GM12878 (cell line): ENCODE measurements around the gene RABEP2. TPM values are rescaled to one million over a fixed set of nuclear protein-coding genes. Genes with fewer than 3 reads are reported as not detected.

ENCODE experiments used
- ATAC-seq: fragments of 200-7000 bp; cut with Tn5 transposase; 3 replicates; pipeline ENCODE4 v1.9.1; 2020; ENCODE audit warnings: mild to moderate bottlenecking, moderate library complexity
- BruUV-seq: library from RNA; stranded (reverse); fragments of 400-500 nt; replicated peaks from 2 replicates; lab custom pipeline; 2021; lab: Mats Ljungman, UMichigan
- CTCF ChIA-PET: fragments of 300-600 bp; sonication (Branson Sonifier 250); formaldehyde crosslinking; extraction: SDS; loops from one replicate; lab custom pipeline; 2021; ENCODE audit warnings: inconsistent platforms; lab: Yijun Ruan, JAX
- POLR2A ChIA-PET: fragments of 350-600 bp; formaldehyde crosslinking; extraction: SDS; loops from one replicate; lab custom pipeline; 2021; ENCODE audit warnings: inconsistent platforms; lab: Charles Lee
- RAD21 ChIA-PET: fragments of 300-600 bp; sonication (Branson Sonifier 250); formaldehyde crosslinking; loops from one replicate; lab custom pipeline; 2023; ENCODE audit warnings: antibody characterized with exemption; ENCODE audit not compliant: unreplicated experiment; lab: Charles Lee
- SMC1A ChIA-PET: fragments of 300-600 bp; sonication (Branson Sonifier 250); formaldehyde crosslinking; loops from one replicate; lab custom pipeline; 2023; ENCODE audit not compliant: unreplicated experiment, uncharacterized antibody; lab: Charles Lee
- DNase-seq: peaks from one replicate; pipeline ENCODE4 v3.0.0-alpha.2; 2011; ENCODE audit warnings: low read depth, low spot score
- FAIRE-seq: peaks from 3 replicates; lab custom pipeline; 2011; peaks lifted over from hg19 to GRCh38; lab: Jason Lieb, UNC
- H2AFZ ChIP-seq: 2 replicates; pipeline ENCODE4 v1.6.0; 2011; ENCODE audit warnings: low read depth, low read length, control low read depth; ENCODE audit not compliant: control insufficient read depth
- H3K27ac ChIP-seq: 2 replicates; pipeline ENCODE4 v1.5.1; 2011; ENCODE audit warnings: control low read depth; ENCODE audit not compliant: control insufficient read depth, insufficient read depth
- H3K27me3 ChIP-seq, 2 experiments: replicated peaks in 1 of 2; 2 replicates each; pipeline versions ENCODE4 v1.6.0 to v1.6.1; 2011; ENCODE audit warnings: low read length in 1 of 2; ENCODE audit not compliant: control insufficient read depth in 2 of 2, insufficient read depth in 2 of 2
- H3K36me3 ChIP-seq, 2 experiments: 2 replicates each; pipeline ENCODE4 v1.5.1; 2011; ENCODE audit warnings: low read length in 1 of 2; ENCODE audit not compliant: control insufficient read depth in 2 of 2, insufficient read depth in 2 of 2
- H3K4me1 ChIP-seq: 2 replicates; pipeline ENCODE4 v1.6.1; 2011; ENCODE audit warnings: mild to moderate bottlenecking, low read length, moderate library complexity, mixed read lengths; ENCODE audit not compliant: control insufficient read depth, insufficient read depth
- H3K4me2 ChIP-seq: 2 replicates; pipeline ENCODE4 v1.6.0; 2011; ENCODE audit warnings: control low read depth; ENCODE audit not compliant: control insufficient read depth, insufficient read depth
- H3K4me3 ChIP-seq: fragments of 200-600 bp; sonication (generic); 2 replicates; pipeline ENCODE4 v1.5.1; 2016
- H3K79me2 ChIP-seq: 2 replicates; pipeline ENCODE4 v1.6.0; 2011; ENCODE audit warnings: low read length; ENCODE audit not compliant: control insufficient read depth, insufficient read depth
- H3K9ac ChIP-seq: 2 replicates; pipeline ENCODE4 v1.8.0; 2011; ENCODE audit warnings: low read length, control low read depth, mixed read lengths; ENCODE audit not compliant: control insufficient read depth, insufficient read depth
- H3K9me3 ChIP-seq: replicated peaks from 3 replicates; pipeline ENCODE4 v1.5.1; 2011; ENCODE audit warnings: mild to moderate bottlenecking, low read length; ENCODE audit not compliant: control insufficient read depth, insufficient read depth
- H4K20me1 ChIP-seq: 2 replicates; pipeline ENCODE4 v1.6.0; 2011; ENCODE audit not compliant: control insufficient read depth, insufficient read depth
- ASH2L ChIP-seq: fragments of 300-600, 200-600 bp; sonication (generic); IDR thresholded peaks from 2 replicates; pipeline ENCODE4 v1.6.1; 2017; ENCODE audit warnings: low read depth, mild to moderate bottlenecking, borderline replicate concordance
- BRCA1 ChIP-seq: IDR thresholded peaks from 2 replicates; pipeline ENCODE4 v1.6.1; 2011; ENCODE audit warnings: low read depth, low read length, improper control_type of control experiment
- CEBPB ChIP-seq, 2 experiments: fragments of 150-350 bp in 1 of 2; IDR thresholded peaks; 2 replicates each; pipeline ENCODE4 v1.6.1; 2012 to 2014; ENCODE audit warnings: low read depth in 2 of 2, low read length in 2 of 2, borderline replicate concordance in 1 of 2, inconsistent platforms in 1 of 2
- CREM ChIP-seq: IDR thresholded peaks from 2 replicates; pipeline ENCODE4 v1.6.1; 2014; ENCODE audit warnings: antibody characterized with exemption, low read depth
- E4F1 ChIP-seq: fragments of 450-650 bp; IDR thresholded peaks from 2 replicates; pipeline ENCODE4 v1.6.1; 2018; ENCODE audit warnings: borderline replicate concordance, mild to moderate bottlenecking; ENCODE audit not compliant: partially characterized antibody
- MYB ChIP-seq: fragments of 150-350 bp; IDR thresholded peaks from 2 replicates; pipeline ENCODE4 v1.6.1; 2014; ENCODE audit warnings: mild to moderate bottlenecking, low read depth, low read length, borderline replicate concordance
- POU2F2 ChIP-seq: IDR thresholded peaks from 3 replicates; pipeline ENCODE4 v1.6.1; 2011; ENCODE audit warnings: low read depth, mild to moderate bottlenecking, low read length, borderline replicate concordance
- SKIL ChIP-seq: fragments of 450-650 bp; IDR thresholded peaks from 2 replicates; pipeline ENCODE4 v1.6.1; 2017; ENCODE audit warnings: mild to moderate bottlenecking, low read depth, inconsistent platforms; ENCODE audit not compliant: poor library complexity, severe bottlenecking
- SUZ12 ChIP-seq: fragments of 200-600 bp; sonication (generic); IDR thresholded peaks from one replicate; pipeline ENCODE4 v1.6.1; 2018; ENCODE audit warnings: antibody characterized with exemption, mild to moderate bottlenecking; ENCODE audit not compliant: unreplicated experiment
- in situ Hi-C: fragments of 300-500 bp; cut with MboI; formaldehyde crosslinking; loops from 9 replicates; pipeline ENCODE4 v1.14.3; 2018; ENCODE audit warnings: mixed read lengths
- intact Hi-C: fragments of 100-400 bp; cut with micrococcal nuclease; formaldehyde crosslinking; loops from one replicate; pipeline ENCODE4 v1.14.2; 2022; ENCODE audit not compliant: unreplicated experiment
- polyA plus RNA-seq, 11 experiments: library from polyadenylated mRNA; depleted of rRNA in 4 of 11; unstranded in 6 of 11; stranded (reverse) in 5 of 11; fragments of >200 nt; fragmentation: Nextera tagmentation in 4 of 11; fragmentation: Illumina TruSeq in 1 of 11; extraction: Ambion mirVana in 4 of 11; extraction: Trizol in 1 of 11; gene quantifications; 1 replicate in 1 of 11; 2 replicates in 10 of 11; pipeline versions ENCODE4 v1.2.1 to v1.2.3, GENCODE V29; 2011 to 2016; ENCODE audit warnings: inconsistent platforms in 2 of 11, missing spikeins in 2 of 11, low read depth in 1 of 11
- total RNA-seq, 4 experiments: library from RNA; depleted of rRNA in 3 of 4; stranded (reverse); fragments of >200 nt in 3 of 4; fragmentation: Illumina TruSeq in 1 of 4; extraction: Trizol in 1 of 4; gene quantifications; 2 replicates each; pipeline versions ENCODE4 v1.2.1 to v1.2.3, GENCODE V29; 2013 to 2021
- TF ChIP-seq, protein P1 (sequence below), 3 experiments: IDR thresholded peaks in 2 of 3; conservative IDR thresholded peaks in 1 of 3; 2 replicates each; pipeline ENCODE4 v1.5.1; 2011; ENCODE audit warnings: low read depth in 3 of 3, low read length in 3 of 3, mild to moderate bottlenecking in 3 of 3, control low read depth in 2 of 3, moderate library complexity in 2 of 3, inconsistent platforms in 1 of 3, mixed read lengths in 1 of 3; ENCODE audit not compliant: control insufficient read depth in 2 of 3, insufficient read depth in 1 of 3; ENCODE audit errors: extremely low read depth in 1 of 3
- TF ChIP-seq, protein P2 (sequence below): fragments of 450-650 bp; formaldehyde crosslinking; IDR thresholded peaks from 2 replicates; pipeline ENCODE4 v1.4.0; 2022; ENCODE audit warnings: mild to moderate bottlenecking, moderate library complexity

The RABEP2 gene
- total and polyA plus RNA-seq, 10 of the 15 experiments (the other 5 are each of a cell fraction or from before 2014, with no cell fraction given), result 0.47 to 33.2 (median 18.6) TPM

GRCh38 chr16:28917095-28917494 is 7.9 kb downstream of the RABEP2 start (continued):
- TF ChIP-seq, protein P1, sequence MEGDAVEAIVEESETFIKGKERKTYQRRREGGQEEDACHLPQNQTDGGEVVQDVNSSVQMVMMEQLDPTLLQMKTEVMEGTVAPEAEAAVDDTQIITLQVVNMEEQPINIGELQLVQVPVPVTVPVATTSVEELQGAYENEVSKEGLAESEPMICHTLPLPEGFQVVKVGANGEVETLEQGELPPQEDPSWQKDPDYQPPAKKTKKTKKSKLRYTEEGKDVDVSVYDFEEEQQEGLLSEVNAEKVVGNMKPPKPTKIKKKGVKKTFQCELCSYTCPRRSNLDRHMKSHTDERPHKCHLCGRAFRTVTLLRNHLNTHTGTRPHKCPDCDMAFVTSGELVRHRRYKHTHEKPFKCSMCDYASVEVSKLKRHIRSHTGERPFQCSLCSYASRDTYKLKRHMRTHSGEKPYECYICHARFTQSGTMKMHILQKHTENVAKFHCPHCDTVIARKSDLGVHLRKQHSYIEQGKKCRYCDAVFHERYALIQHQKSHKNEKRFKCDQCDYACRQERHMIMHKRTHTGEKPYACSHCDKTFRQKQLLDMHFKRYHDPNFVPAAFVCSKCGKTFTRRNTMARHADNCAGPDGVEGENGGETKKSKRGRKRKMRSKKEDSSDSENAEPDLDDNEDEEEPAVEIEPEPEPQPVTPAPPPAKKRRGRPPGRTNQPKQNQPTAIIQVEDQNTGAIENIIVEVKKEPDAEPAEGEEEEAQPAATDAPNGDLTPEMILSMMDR (IDR thresholded peaks at IDR 0.05 in 2 of 3, conservative IDR thresholded peaks at IDR 0.05 in 1 of 3; ENCODE audit: control insufficient read depth in 2 of 3, extremely low read depth in 1 of 3, insufficient read depth in 1 of 3, low read depth in 3 of 3, low read length in 3 of 3), result no peak
- TF ChIP-seq CEBPB (IDR thresholded peaks at IDR 0.05; ENCODE audit: borderline replicate concordance in 1 of 2, low read depth in 2 of 2, low read length in 2 of 2) (no peak), BRCA1 (no peak)

DNA sequence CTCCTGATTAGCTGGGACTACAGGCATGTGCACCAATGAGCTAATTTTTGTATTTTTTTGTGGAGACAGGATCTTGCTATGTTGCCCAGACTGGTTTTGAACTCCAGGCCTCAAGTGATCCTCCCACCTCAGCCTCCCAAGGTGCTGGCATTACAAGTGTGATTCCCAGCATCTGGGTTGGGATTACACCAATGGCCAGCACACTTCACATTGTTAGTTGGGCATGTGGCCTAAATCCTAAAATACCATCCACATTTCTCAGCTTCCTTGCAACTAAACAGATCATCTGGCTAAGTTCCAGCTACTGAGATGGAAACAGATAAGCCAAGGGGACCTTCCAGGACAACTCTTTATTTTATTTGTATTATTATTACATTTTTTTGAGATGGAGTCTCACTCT is 9.9 kb downstream of the RABEP2 start:
- Histone ChIP-seq H3K4me3 (no peak overlapping the region), H3K4me2 (no peak overlapping the region), H2AFZ (no peak overlapping the region), H3K36me3 (peaks cover 11 to 12% of the 10 kb centered on the region in 2 experiments), H3K27me3 (no peaks in the 10 kb centered on the region), H3K9me3 (no peaks in the 10 kb centered on the region), H3K27ac (no peak overlapping the region), H3K9ac (no peak overlapping the region), H3K4me1 (peaks cover 8% of the 10 kb centered on the region), H4K20me1 (no peaks in the 10 kb centered on the region), H3K79me2 (no peaks in the 10 kb centered on the region)
- FAIRE-seq (no peak), ATAC-seq (no peak), DNase-seq (no peak)
- intact Hi-C loops, result no loop called here
- ChIA-PET POLR2A (interaction anchor here (1.4 kb wide), 1 partner anchor 9 kb away, joined by 5 read pairs; no protein-coding TSS in a partner anchor), CTCF (interaction anchor here (1.0 to 1.7 kb wide), 3 partner anchors 8 to 30 kb away, joined by 3 to 6 read pairs (median 3); no protein-coding TSS in a partner anchor), SMC1A (interaction anchor here (1.4 kb wide), 1 partner anchor 30 kb away, joined by 3 read pairs; no protein-coding TSS in a partner anchor), RAD21 (interaction anchor here (0.6 to 1.2 kb wide), 2 partner anchors 18 to 30 kb away, joined by 4 read pairs; no protein-coding TSS in a partner anchor)
- BruUV-seq, result no TSS peak
- in situ Hi-C loops, result loop anchor here (5.0 kb wide), 1 partner anchor 33 kb away; no protein-coding TSS in a partner anchor
- no peak for TF ChIP-seq MYB
- no peak for TF ChIP-seq CREM
- no peak for TF ChIP-seq SUZ12
- no peak for TF ChIP-seq SKIL
- TF ChIP-seq, protein P2, sequence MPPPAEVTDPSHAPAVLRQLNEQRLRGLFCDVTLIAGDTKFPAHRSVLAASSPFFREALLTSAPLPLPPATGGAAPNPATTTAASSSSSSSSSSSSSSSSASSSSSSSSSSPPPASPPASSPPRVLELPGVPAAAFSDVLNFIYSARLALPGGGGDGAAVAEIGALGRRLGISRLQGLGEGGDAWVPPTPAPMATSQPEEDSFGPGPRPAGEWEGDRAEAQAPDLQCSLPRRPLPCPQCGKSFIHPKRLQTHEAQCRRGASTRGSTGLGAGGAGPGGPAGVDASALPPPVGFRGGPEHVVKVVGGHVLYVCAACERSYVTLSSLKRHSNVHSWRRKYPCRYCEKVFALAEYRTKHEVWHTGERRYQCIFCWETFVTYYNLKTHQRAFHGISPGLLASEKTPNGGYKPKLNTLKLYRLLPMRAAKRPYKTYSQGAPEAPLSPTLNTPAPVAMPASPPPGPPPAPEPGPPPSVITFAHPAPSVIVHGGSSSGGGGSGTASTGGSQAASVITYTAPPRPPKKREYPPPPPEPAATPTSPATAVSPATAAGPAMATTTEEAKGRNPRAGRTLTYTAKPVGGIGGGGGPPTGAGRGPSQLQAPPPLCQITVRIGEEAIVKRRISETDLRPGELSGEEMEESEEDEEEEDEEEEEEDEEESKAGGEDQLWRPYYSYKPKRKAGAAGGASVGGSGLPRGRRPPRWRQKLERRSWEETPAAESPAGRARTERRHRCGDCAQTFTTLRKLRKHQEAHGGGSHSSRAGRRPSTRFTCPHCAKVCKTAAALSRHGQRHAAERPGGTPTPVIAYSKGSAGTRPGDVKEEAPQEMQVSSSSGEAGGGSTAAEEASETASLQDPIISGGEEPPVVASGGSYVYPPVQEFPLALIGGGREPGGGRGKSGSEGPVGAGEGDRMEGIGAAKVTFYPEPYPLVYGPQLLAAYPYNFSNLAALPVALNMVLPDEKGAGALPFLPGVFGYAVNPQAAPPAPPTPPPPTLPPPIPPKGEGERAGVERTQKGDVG (CRISPR knock-in tag), result no peak
- TF ChIP-seq E4F1, result no peak
- no peak for TF ChIP-seq POU2F2
- no peak for TF ChIP-seq ASH2L
